Kidney (tissue), 14 donors: ENCODE results near the gene THUMPD2. TPM values are rescaled to one million over a fixed set of nuclear protein-coding genes. Genes with fewer than 3 reads are reported as not detected.
A peak's percentile ranks its signal among the peaks of the same experiment; 100 is the strongest.

Source experiments
- DNase-seq, 5 donors: peaks; one replicate each; pipeline ENCODE4 v3.0.0-alpha.2; 2013 to 2020
- FAIRE-seq: peaks from 2 replicates; lab custom pipeline; 2012; peaks lifted over from hg19 to GRCh38; lab: Jason Lieb, UNC
- H3K27ac ChIP-seq, 2 donors: one replicate each; pipeline ENCODE4 v1.7.0; 2013; ENCODE audit warnings: low read depth in 2 of 2, low read length in 2 of 2, inconsistent platforms in 1 of 2
- H3K27me3 ChIP-seq: one replicate; pipeline ENCODE4 v1.7.1; 2013; ENCODE audit warnings: low read length, inconsistent platforms; ENCODE audit not compliant: control insufficient read depth, insufficient read depth
- H3K36me3 ChIP-seq, 3 donors: one replicate each; pipeline versions ENCODE4 v1.7.0 to v1.7.1; 2013; ENCODE audit warnings: low read length in 3 of 3, control low read depth in 1 of 3, inconsistent platforms in 1 of 3; ENCODE audit not compliant: insufficient read depth in 3 of 3, control insufficient read depth in 2 of 3
- H3K4me1 ChIP-seq, 3 donors: one replicate each; pipeline versions ENCODE4 v1.7.0 to v1.7.1; 2013; ENCODE audit warnings: low read length in 3 of 3, inconsistent platforms in 1 of 3, low read depth in 1 of 3; ENCODE audit not compliant: control insufficient read depth in 2 of 3, insufficient read depth in 2 of 3
- H3K4me3 ChIP-seq, 3 donors: one replicate each; pipeline versions ENCODE4 v1.7.0 to v1.8.1; 2013; ENCODE audit warnings: low read length in 3 of 3, control low read depth in 1 of 3, inconsistent platforms in 1 of 3
- H3K9ac ChIP-seq, 3 donors: one replicate each; pipeline versions ENCODE4 v1.7.0 to v1.7.1; 2013; ENCODE audit warnings: low read length in 3 of 3, control low read depth in 1 of 3, inconsistent platforms in 1 of 3
- H3K9me3 ChIP-seq, 3 donors: one replicate each; pipeline versions ENCODE4 v1.7.0 to v1.7.1; 2013; ENCODE audit warnings: low read length in 3 of 3, control low read depth in 1 of 3, inconsistent platforms in 1 of 3; ENCODE audit not compliant: control insufficient read depth in 2 of 3, insufficient read depth in 1 of 3
- intact Hi-C: fragments of 100-400 bp; cut with DNase I; formaldehyde crosslinking; loops from one replicate; pipeline ENCODE4 v1.11.1; 2022
- polyA plus RNA-seq: library from polyadenylated mRNA; stranded (reverse); fragments of 350-450 nt; fragmentation: Illumina TruSeq; extraction: RNeasy Lipid Tissue Mini Kit (QIAGEN cat#74804); gene quantifications from one replicate; pipeline ENCODE4 v1.2.3, GENCODE V29; 2014; ENCODE audit warnings: low read depth, low replicate concordance; ENCODE audit not compliant: insufficient read depth
- total RNA-seq: library from RNA; stranded (reverse); fragmentation: NEBNext Ultra II Directional; extraction: Animal tissue kit (Norgen Biotek cat#: 25700); gene quantifications from one replicate; pipeline ENCODE4 v1.2.1, GENCODE V29; 2021
- TF ChIP-seq, protein P1 (sequence below): IDR thresholded peaks from 3 replicates; pipeline ENCODE4 v1.5.1; 2012; ENCODE audit warnings: mild to moderate bottlenecking, moderate library complexity, borderline replicate concordance; ENCODE audit not compliant: insufficient read depth; ENCODE audit errors: extremely low read depth
- donor health status: control.
- donor health status: control.
- donor health status: control.
- donor health status: control.
- donor health status: control.
- donor health status: DM: yes; HTN: yes; CAD: no.
- donor health status: Normal renal cell carcinoma (clear cell type).

THUMPD2 gene
- total and polyA plus RNA-seq, 2 donors from 2014 or later: 9.2 to 14.1 TPM

DNA sequence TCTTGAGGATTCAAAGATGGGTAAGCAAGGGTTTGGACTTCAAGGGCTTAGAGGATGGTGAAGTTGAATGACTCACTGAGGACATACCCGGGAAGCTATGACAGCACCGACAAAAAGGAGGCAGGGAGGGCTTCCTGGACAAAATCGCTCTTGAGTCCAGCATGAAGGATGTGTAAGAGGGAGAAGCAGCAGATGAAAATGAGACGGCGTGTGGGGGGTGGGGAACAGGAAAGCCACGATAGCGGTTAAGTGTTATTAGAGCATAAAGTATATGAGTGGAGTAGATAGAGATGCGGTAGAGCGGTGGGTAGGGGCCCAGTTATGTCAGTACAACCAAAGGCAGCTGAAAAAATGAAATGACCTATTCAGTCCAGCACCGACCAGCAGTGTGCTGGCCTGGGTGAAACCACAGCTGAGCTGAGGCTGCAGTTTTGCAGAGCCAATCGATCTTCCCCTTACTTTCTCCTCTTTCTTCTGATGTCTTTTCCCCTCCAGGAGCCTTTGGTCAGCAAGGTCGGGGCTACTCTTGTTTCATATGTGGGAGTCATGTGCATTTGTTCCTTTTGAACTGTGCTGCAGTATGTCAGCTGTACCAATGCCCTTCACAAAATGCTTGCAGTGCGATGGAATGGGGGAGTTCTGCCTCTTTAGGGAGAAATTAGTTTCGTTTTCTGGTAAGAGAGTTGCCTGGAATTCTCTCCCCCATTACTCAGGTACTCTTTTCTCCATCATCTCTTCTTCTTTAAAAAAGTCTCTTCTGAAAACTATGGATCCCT is 2.0 kb upstream of the THUMPD2 start:
- FAIRE-seq (no peak), DNase-seq (peak in 4 of 5 donors; percentile 38 to 70 (median 60))
- peaks cover 0 to 4% (median 0%) of the 10 kb centered on the region in 3 donors for H3K4me1 ChIP-seq
- H3K27ac ChIP-seq: no peak overlapping the region
- H3K9me3 ChIP-seq: no peaks in the 10 kb centered on the region
- no peaks in the 10 kb centered on the region for H3K36me3 ChIP-seq
- H3K4me3 ChIP-seq: peak overlapping the region in 2 of 3 donors; percentile 9 to 31
- intact Hi-C loops: no loop called here
- H3K9ac ChIP-seq: no peak overlapping the region
- no peaks in the 10 kb centered on the region for H3K27me3 ChIP-seq
- TF ChIP-seq, protein P1, sequence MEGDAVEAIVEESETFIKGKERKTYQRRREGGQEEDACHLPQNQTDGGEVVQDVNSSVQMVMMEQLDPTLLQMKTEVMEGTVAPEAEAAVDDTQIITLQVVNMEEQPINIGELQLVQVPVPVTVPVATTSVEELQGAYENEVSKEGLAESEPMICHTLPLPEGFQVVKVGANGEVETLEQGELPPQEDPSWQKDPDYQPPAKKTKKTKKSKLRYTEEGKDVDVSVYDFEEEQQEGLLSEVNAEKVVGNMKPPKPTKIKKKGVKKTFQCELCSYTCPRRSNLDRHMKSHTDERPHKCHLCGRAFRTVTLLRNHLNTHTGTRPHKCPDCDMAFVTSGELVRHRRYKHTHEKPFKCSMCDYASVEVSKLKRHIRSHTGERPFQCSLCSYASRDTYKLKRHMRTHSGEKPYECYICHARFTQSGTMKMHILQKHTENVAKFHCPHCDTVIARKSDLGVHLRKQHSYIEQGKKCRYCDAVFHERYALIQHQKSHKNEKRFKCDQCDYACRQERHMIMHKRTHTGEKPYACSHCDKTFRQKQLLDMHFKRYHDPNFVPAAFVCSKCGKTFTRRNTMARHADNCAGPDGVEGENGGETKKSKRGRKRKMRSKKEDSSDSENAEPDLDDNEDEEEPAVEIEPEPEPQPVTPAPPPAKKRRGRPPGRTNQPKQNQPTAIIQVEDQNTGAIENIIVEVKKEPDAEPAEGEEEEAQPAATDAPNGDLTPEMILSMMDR: no peak

DNA sequence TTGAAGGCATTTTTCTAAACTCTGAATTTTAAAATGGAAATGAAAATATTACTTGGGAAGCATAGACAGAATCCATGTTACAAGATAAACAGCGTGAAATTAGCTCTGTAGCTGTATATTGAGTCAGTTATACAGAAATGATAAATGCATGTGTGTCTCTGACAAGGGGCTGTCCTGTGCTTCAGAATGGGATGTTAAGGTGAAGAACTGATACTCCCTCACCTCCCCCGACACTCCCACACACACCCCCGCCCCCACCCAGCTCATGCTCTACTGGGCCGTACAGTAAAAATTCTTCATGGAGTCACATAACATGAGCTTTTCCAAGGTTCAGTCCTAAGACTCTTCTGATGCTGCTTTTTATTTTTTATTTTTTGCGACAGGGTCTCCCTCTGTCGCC is 869 bp upstream of the THUMPD2 start:
- Histone ChIP-seq H3K27ac (no peak overlapping the region), H3K4me1 (peaks cover 0 to 8% (median 0%) of the 10 kb centered on the region in 3 donors), H3K4me3 (peak overlapping the region in 1 of 3 donors; percentile 75), H3K9me3 (no peaks in the 10 kb centered on the region), H3K9ac (peak overlapping the region in 1 of 3 donors; percentile 30), H3K36me3 (no peaks in the 10 kb centered on the region), H3K27me3 (no peaks in the 10 kb centered on the region)
- intact Hi-C loops: no loop called here
- FAIRE-seq: no peak
- DNase-seq: peak in 4 of 5 donors; percentile 63 to 78 (median 66)
- TF ChIP-seq, protein P1: no peak

DNA sequence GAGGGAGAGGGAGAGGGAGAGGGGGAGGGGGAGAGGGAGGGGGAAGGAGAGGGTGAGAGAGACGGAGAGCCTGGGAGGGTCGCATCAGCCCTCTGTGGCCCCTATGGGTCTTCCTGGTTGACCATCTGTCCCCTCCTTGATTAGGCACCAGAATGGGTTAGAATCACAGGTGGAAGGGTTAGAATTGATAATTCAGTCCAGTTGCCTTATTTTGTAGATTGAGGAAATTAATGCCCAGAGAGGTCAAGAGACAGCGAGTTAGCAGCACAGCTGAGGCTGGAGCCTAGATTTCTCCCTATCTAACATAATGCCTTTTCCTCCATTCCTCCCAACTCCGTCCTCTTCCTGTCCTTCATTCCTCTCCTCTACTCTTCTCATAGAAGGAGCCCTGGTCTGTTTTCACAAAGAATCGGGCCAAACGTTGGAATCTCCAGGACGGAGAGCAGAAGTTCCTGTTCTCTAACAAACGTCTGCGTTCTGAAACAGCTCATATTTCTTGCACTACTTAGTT is 338 bp upstream of the THUMPD2 start:
- peak overlapping the region; percentile 44 to 75 (median 69) for H3K4me3 ChIP-seq
- no peaks in the 10 kb centered on the region for H3K27me3 ChIP-seq
- TF ChIP-seq, protein P1: no peak
- H3K27ac ChIP-seq: peak overlapping the region in 1 of 2 donors; percentile 84
- peaks cover 0 to 9% (median 0%) of the 10 kb centered on the region in 3 donors for H3K4me1 ChIP-seq
- H3K9me3 ChIP-seq: no peaks in the 10 kb centered on the region
- intact Hi-C loops: no loop called here
- peak overlapping the region; percentile 11 to 67 (median 30) for H3K9ac ChIP-seq
- DNase-seq: peak in 3 of 5 donors; percentile 33 to 44 (median 40)
- no peak for FAIRE-seq
- H3K36me3 ChIP-seq: no peaks in the 10 kb centered on the region
